Loucy (cell line): ENCODE measurements around the gene CAMTA1.

Experiments used
- H2AFZ ChIP-seq: fragments of 200-600 bp; sonication (generic); 2 replicates; pipeline ENCODE4 v1.6.0; 2016; ENCODE audit warnings: antibody characterized with exemption, mild to moderate bottlenecking, low read length, moderate library complexity
- H3F3A ChIP-seq: fragments of 200-600 bp; 2 replicates; pipeline ENCODE4 v1.6.0; 2016; ENCODE audit warnings: antibody characterized with exemption, low read depth, mild to moderate bottlenecking
- H3K27me3 ChIP-seq: fragments of 200-600 bp; sonication (generic); 2 replicates; pipeline ENCODE4 v1.6.1; 2014; ENCODE audit warnings: low read length, mild to moderate bottlenecking; ENCODE audit not compliant: insufficient read depth, poor library complexity, severe bottlenecking
- H3K36me3 ChIP-seq: fragments of 200-600 bp; sonication (generic); 2 replicates; pipeline ENCODE4 v1.6.1; 2016; ENCODE audit warnings: low read length; ENCODE audit not compliant: insufficient read depth
- H3K4me1 ChIP-seq: fragments of 200-600 bp; sonication (generic); 2 replicates; pipeline ENCODE4 v1.5.1; 2014; ENCODE audit warnings: low read length, mild to moderate bottlenecking; ENCODE audit not compliant: insufficient read depth, poor library complexity, severe bottlenecking
- H3K4me2 ChIP-seq: fragments of 200-600 bp; sonication (generic); 2 replicates; pipeline ENCODE4 v1.6.0; 2014; ENCODE audit warnings: antibody characterized with exemption, low read length, low read depth, mild to moderate bottlenecking; ENCODE audit not compliant: poor library complexity, severe bottlenecking
- H3K4me3 ChIP-seq: fragments of 200-600 bp; sonication (generic); 2 replicates; pipeline ENCODE4 v1.5.1; 2014; ENCODE audit warnings: low read length, mild to moderate bottlenecking, mixed read lengths; ENCODE audit not compliant: poor library complexity, severe bottlenecking
- H3K79me2 ChIP-seq: fragments of 200-600 bp; sonication (generic); 2 replicates; pipeline ENCODE4 v1.6.1; 2014; ENCODE audit warnings: low read length; ENCODE audit not compliant: insufficient read depth
- H3K9ac ChIP-seq: fragments of 200-600 bp; sonication (generic); 2 replicates; pipeline ENCODE4 v1.6.0; 2014; ENCODE audit warnings: mild to moderate bottlenecking, low read depth, low read length, moderate library complexity; ENCODE audit not compliant: poor library complexity, severe bottlenecking
- H3K9me2 ChIP-seq: fragments of 200-600 bp; sonication (generic); replicated peaks from 2 replicates; pipeline ENCODE4 v1.6.1; 2016; ENCODE audit warnings: low read depth, low read length, mixed read lengths
- H3K9me3 ChIP-seq: fragments of 200-600 bp; sonication (generic); 2 replicates; pipeline ENCODE4 v1.6.1; 2014; ENCODE audit warnings: mild to moderate bottlenecking, antibody characterized with exemption, low read length, low read depth; ENCODE audit not compliant: insufficient read depth
- H4K20me1 ChIP-seq: fragments of 200-600 bp; sonication (generic); 2 replicates; pipeline ENCODE4 v1.6.0; 2014; ENCODE audit warnings: antibody characterized with exemption, low read length, mild to moderate bottlenecking; ENCODE audit not compliant: insufficient read depth, poor library complexity, severe bottlenecking
- EZH2phosphoT487 ChIP-seq: fragments of 200-600 bp; IDR thresholded peaks from 2 replicates; pipeline ENCODE4 v1.6.1; 2018; ENCODE audit warnings: antibody characterized with exemption, mild to moderate bottlenecking, moderate library complexity, borderline replicate concordance
- TF ChIP-seq, protein P1 (sequence below): fragments of 200-600 bp; sonication (generic); conservative IDR thresholded peaks from 2 replicates; pipeline ENCODE4 v1.5.1; 2014; ENCODE audit warnings: mild to moderate bottlenecking, antibody characterized with exemption, low read length

The CAMTA1 gene

GRCh38 chr1:7063981-7064380, 278.7 kb downstream of the CAMTA1 start:
- TF ChIP-seq, protein P1, sequence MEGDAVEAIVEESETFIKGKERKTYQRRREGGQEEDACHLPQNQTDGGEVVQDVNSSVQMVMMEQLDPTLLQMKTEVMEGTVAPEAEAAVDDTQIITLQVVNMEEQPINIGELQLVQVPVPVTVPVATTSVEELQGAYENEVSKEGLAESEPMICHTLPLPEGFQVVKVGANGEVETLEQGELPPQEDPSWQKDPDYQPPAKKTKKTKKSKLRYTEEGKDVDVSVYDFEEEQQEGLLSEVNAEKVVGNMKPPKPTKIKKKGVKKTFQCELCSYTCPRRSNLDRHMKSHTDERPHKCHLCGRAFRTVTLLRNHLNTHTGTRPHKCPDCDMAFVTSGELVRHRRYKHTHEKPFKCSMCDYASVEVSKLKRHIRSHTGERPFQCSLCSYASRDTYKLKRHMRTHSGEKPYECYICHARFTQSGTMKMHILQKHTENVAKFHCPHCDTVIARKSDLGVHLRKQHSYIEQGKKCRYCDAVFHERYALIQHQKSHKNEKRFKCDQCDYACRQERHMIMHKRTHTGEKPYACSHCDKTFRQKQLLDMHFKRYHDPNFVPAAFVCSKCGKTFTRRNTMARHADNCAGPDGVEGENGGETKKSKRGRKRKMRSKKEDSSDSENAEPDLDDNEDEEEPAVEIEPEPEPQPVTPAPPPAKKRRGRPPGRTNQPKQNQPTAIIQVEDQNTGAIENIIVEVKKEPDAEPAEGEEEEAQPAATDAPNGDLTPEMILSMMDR, result no peak
- no peak for TF ChIP-seq EZH2phosphoT487
- no peak overlapping the region for H3K9ac ChIP-seq

DNA sequence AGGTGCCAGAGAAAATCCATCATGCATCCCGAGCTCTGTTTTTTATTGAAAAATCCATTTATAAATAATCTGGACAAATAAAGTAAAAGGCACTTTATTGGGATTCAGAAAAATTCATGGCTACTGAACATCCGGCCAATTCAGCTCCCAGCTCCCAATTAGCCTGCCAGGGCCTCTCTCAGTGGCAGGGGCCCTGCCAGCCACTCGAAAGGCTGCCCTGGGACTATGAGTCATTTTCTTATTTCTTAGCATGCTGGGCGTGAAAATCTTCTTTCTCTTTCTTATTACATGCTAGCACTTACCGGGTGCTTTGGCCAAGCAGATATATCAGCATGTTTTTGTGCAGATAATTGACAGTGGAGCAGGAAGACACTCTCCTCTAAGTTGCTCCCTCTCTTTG, 283.3 kb downstream of the CAMTA1 start:
- Histone ChIP-seq H3K9ac (no peak overlapping the region), H2AFZ (no peak overlapping the region), H3K9me3 (no peaks in the 10 kb centered on the region), H3K27me3 (no peaks in the 10 kb centered on the region), H3K4me1 (no peaks in the 10 kb centered on the region), H3K79me2 (no peaks in the 10 kb centered on the region), H3K9me2 (no peaks in the 10 kb centered on the region), H3K4me2 (no peak overlapping the region), H3K36me3 (no peaks in the 10 kb centered on the region), H3F3A (no peaks in the 10 kb centered on the region), H3K4me3 (no peak overlapping the region), H4K20me1 (no peaks in the 10 kb centered on the region)
- no peak for TF ChIP-seq EZH2phosphoT487
- TF ChIP-seq, protein P1, result no peak

More at GRCh38 chr1:7063981-7064380, 278.7 kb downstream of the CAMTA1 start:
- H3K4me1 ChIP-seq, result no peaks in the 10 kb centered on the region
- no peaks in the 10 kb centered on the region for H3K9me3 ChIP-seq
- no peaks in the 10 kb centered on the region for H3K79me2 ChIP-seq
- no peaks in the 10 kb centered on the region for H3K27me3 ChIP-seq
- no peaks in the 10 kb centered on the region for H3F3A ChIP-seq
- no peak overlapping the region for H3K4me3 ChIP-seq
- no peaks in the 10 kb centered on the region for H3K36me3 ChIP-seq
- no peak overlapping the region for H2AFZ ChIP-seq
- no peak overlapping the region for H3K4me2 ChIP-seq
- H3K9me2 ChIP-seq, result no peaks in the 10 kb centered on the region
- H4K20me1 ChIP-seq, result no peaks in the 10 kb centered on the region

- Histone ChIP-seq H3K9me3 (no peaks in the 10 kb centered on the region), H3K4me3 (no peak overlapping the region), H3K36me3 (no peaks in the 10 kb centered on the region), H3K9me2 (no peaks in the 10 kb centered on the region), H3K4me1 (no peaks in the 10 kb centered on the region), H3K9ac (no peak overlapping the region), H3K4me2 (no peak overlapping the region), H3F3A (no peaks in the 10 kb centered on the region), H4K20me1 (no peaks in the 10 kb centered on the region), H2AFZ (no peak overlapping the region), H3K79me2 (no peaks in the 10 kb centered on the region), H3K27me3 (no peaks in the 10 kb centered on the region)
- TF ChIP-seq, protein P1, result no peak
- TF ChIP-seq EZH2phosphoT487, result no peak
Observed at GRCh38 chr1:7069931-7070330, 284.7 kb downstream of the CAMTA1 start.
